ENCODE results near the gene MPP3. TPM values are rescaled to one million over a fixed set of nuclear protein-coding genes. Genes with fewer than 3 reads are reported as not detected.

MPP3 gene
- total RNA-seq, 1 experiment from 2014 or later: 19.9 TPM

GRCh38 chr17:43849116-43849515, 16.2 kb upstream of the MPP3 start:
- H3K4me1 Mint-ChIP-seq (ENCODE audit: low read depth, unreplicated experiment): peaks cover 7% of the 10 kb centered on the region
- CTCF ChIA-PET: interaction anchor here (0.6 kb wide), 1 partner anchor 30 kb away, joined by 3 read pairs; no protein-coding TSS in a partner anchor
- no peaks in the 10 kb centered on the region for H3K9me3 Mint-ChIP-seq (ENCODE audit: low read depth, unreplicated experiment)
- no TSS peak for BruUV-seq (replicated peaks)
- DNase-seq: no peak
- H3K27me3 Mint-ChIP-seq (ENCODE audit: unreplicated experiment): peaks cover 72% of the 10 kb centered on the region
- TF ChIP-seq CTCF (IDR thresholded peaks at IDR 0.05; ENCODE audit: unreplicated experiment): no peak
- H3K4me3 Mint-ChIP-seq (ENCODE audit: low read depth, unreplicated experiment): no peak overlapping the region
- peaks cover 5% of the 10 kb centered on the region for H3K36me3 Mint-ChIP-seq (ENCODE audit: insufficient read depth, unreplicated experiment)
- intact Hi-C loops (cut with micrococcal nuclease; ENCODE audit: unreplicated experiment): loop anchor here (5.0 kb wide), 2 partner anchors 62 to 157 kb away; no protein-coding TSS in a partner anchor
- no peak overlapping the region for H3K27ac Mint-ChIP-seq (ENCODE audit: unreplicated experiment)

GRCh38 chr17:43848601-43849000, 15.7 kb upstream of the MPP3 start:
- H3K36me3 Mint-ChIP-seq (ENCODE audit: insufficient read depth, unreplicated experiment): peaks cover 5% of the 10 kb centered on the region
- no peaks in the 10 kb centered on the region for H3K9me3 Mint-ChIP-seq (ENCODE audit: low read depth, unreplicated experiment)
- no peak for TF ChIP-seq CTCF (IDR thresholded peaks at IDR 0.05; ENCODE audit: unreplicated experiment)
- peaks cover 7% of the 10 kb centered on the region for H3K4me1 Mint-ChIP-seq (ENCODE audit: low read depth, unreplicated experiment)
- no peak overlapping the region for H3K4me3 Mint-ChIP-seq (ENCODE audit: low read depth, unreplicated experiment)
- DNase-seq: no peak
- intact Hi-C loops (cut with micrococcal nuclease; ENCODE audit: unreplicated experiment): loop anchor here (5.0 kb wide), 2 partner anchors 61 to 156 kb away; no protein-coding TSS in a partner anchor
- CTCF ChIA-PET: interaction anchor here (0.6 kb wide), 1 partner anchor 30 kb away, joined by 3 read pairs; no protein-coding TSS in a partner anchor
- peaks cover 67% of the 10 kb centered on the region for H3K27me3 Mint-ChIP-seq (ENCODE audit: unreplicated experiment)
- no TSS peak for BruUV-seq (replicated peaks)
- H3K27ac Mint-ChIP-seq (ENCODE audit: unreplicated experiment): no peak overlapping the region

- H3K27ac Mint-ChIP-seq (ENCODE audit: unreplicated experiment): no peak within 1 kb of the TSS
- CTCF ChIA-PET: interaction anchor here (0.5 to 1.6 kb wide), 15 partner anchors 8 to 528 kb away, joined by 3 to 12 read pairs (median 4); partner anchors contain the start of genes CFAP97D1 and DUSP3
- no peak within 1 kb of the TSS for H3K4me3 Mint-ChIP-seq (ENCODE audit: low read depth, unreplicated experiment)
- no peak for TF ChIP-seq CTCF (IDR thresholded peaks at IDR 0.05; ENCODE audit: unreplicated experiment)
- peaks cover 51% of the 10 kb centered on the region for H3K27me3 Mint-ChIP-seq (ENCODE audit: unreplicated experiment)
- no peaks in the 10 kb centered on the region for H3K9me3 Mint-ChIP-seq (ENCODE audit: low read depth, unreplicated experiment)
- no peak for DNase-seq
- H3K4me1 Mint-ChIP-seq (ENCODE audit: low read depth, unreplicated experiment): peaks cover 19% of the 10 kb centered on the region
- H3K36me3 Mint-ChIP-seq (ENCODE audit: insufficient read depth, unreplicated experiment): peaks cover 4% of the 10 kb centered on the region
- no TSS peak for BruUV-seq (replicated peaks)
- intact Hi-C loops (cut with micrococcal nuclease; ENCODE audit: unreplicated experiment): loop anchor here (5.0 kb wide), 2 partner anchors 60 to 155 kb away; no protein-coding TSS in a partner anchor
Observed at GRCh38 chr17:43846963-43847371, 14.0 kb upstream of the MPP3 start, which contains the start of gene CD300LG. Gene CD300LG, plus strand, starts transcription at chr17:43847176. Its CDS starts 41 bp downstream, at chr17:43847217.

GRCh38 chr17:43846221-43846712, 13.3 kb upstream of the MPP3 start:
- CTCF ChIA-PET: interaction anchor here (0.6 to 1.6 kb wide), 26 partner anchors 9 to 991 kb away, joined by 3 to 12 read pairs (median 4); partner anchors contain the start of genes CFAP97D1 and DUSP3
- TF ChIP-seq CTCF (IDR thresholded peaks at IDR 0.05; ENCODE audit: unreplicated experiment): peak; percentile 99
- Mint-ChIP-seq H3K4me3 (ENCODE audit: low read depth, unreplicated experiment) (no peak overlapping the region), H3K4me1 (ENCODE audit: low read depth, unreplicated experiment) (peaks cover 26% of the 10 kb centered on the region), H3K36me3 (ENCODE audit: insufficient read depth, unreplicated experiment) (no peaks in the 10 kb centered on the region), H3K9me3 (ENCODE audit: low read depth, unreplicated experiment) (no peaks in the 10 kb centered on the region), H3K27me3 (ENCODE audit: unreplicated experiment) (peaks cover 44% of the 10 kb centered on the region), H3K27ac (ENCODE audit: unreplicated experiment) (no peak overlapping the region)
- BruUV-seq (replicated peaks): no TSS peak
- DNase-seq: peak; percentile 97
- intact Hi-C loops (cut with micrococcal nuclease; ENCODE audit: unreplicated experiment): loop anchor here (5.0 kb wide), 2 partner anchors 59 to 154 kb away; no protein-coding TSS in a partner anchor

All from Calu3 (cell line).